SK-N-SH (cell line): ENCODE data around the gene C5orf58.

ENCODE experiments used
- CHD2 ChIP-seq: fragments of 150-350 bp; IDR thresholded peaks from 2 replicates; pipeline ENCODE4 v1.6.1; 2018; ENCODE audit warnings: low read length; ENCODE audit not compliant: partially characterized antibody
- CTCF ChIP-seq: fragments of 200-600 bp; sonication (generic); IDR thresholded peaks from 2 replicates; pipeline ENCODE4 v1.6.1; 2017; ENCODE audit warnings: antibody characterized with exemption, mild to moderate bottlenecking, moderate library complexity
- ELF1 ChIP-seq: IDR thresholded peaks from 2 replicates; pipeline ENCODE4 v1.4.0; 2012
- EP300 ChIP-seq, 2 experiments: IDR thresholded peaks; 2 replicates each; pipeline versions ENCODE4 v1.4.0 to v1.6.1; 2012; ENCODE audit warnings: borderline replicate concordance in 1 of 2, low read depth in 1 of 2, low read length in 1 of 2
- EZH2phosphoT487 ChIP-seq: fragments of 200-600 bp; sonication (generic); IDR thresholded peaks from 2 replicates; pipeline ENCODE4 v1.6.1; 2017; ENCODE audit warnings: low read depth, mixed run types, mild to moderate bottlenecking, antibody characterized with exemption, moderate library complexity, borderline replicate concordance
- FOSL2 ChIP-seq: IDR thresholded peaks from 2 replicates; pipeline ENCODE4 v1.4.0; 2012; ENCODE audit warnings: low read depth, mild to moderate bottlenecking, moderate library complexity, borderline replicate concordance
- POLR2AphosphoS5 ChIP-seq: IDR thresholded peaks from 2 replicates; pipeline ENCODE4 v1.6.1; 2012; ENCODE audit warnings: low read depth, low read length
- RAD21 ChIP-seq: IDR thresholded peaks from 2 replicates; pipeline ENCODE4 v1.6.1; 2012; ENCODE audit warnings: mild to moderate bottlenecking, low read length
- RCOR1 ChIP-seq: fragments of 150-350 bp; IDR thresholded peaks from 2 replicates; pipeline ENCODE4 v1.6.1; 2017; ENCODE audit warnings: antibody characterized with exemption, low read length
- SIN3A ChIP-seq: IDR thresholded peaks from 2 replicates; pipeline ENCODE4 v1.6.1; 2012; ENCODE audit warnings: low read depth, mild to moderate bottlenecking, low read length, moderate library complexity, borderline replicate concordance
- TAF1 ChIP-seq: IDR thresholded peaks from 2 replicates; pipeline ENCODE4 v1.6.1; 2012; ENCODE audit warnings: low read depth, mild to moderate bottlenecking, low read length, moderate library complexity, borderline replicate concordance
- TEAD4 ChIP-seq: IDR thresholded peaks from 2 replicates; pipeline ENCODE4 v1.4.0; 2012; ENCODE audit warnings: mild to moderate bottlenecking, borderline replicate concordance; ENCODE audit not compliant: insufficient read depth
- USF1 ChIP-seq: IDR thresholded peaks from 2 replicates; pipeline ENCODE4 v1.4.0; 2012; ENCODE audit warnings: low read depth, borderline replicate concordance

- no peak for TF ChIP-seq CTCF
- no peak for TF ChIP-seq FOSL2
- TF ChIP-seq EP300 (IDR thresholded peaks at IDR 0.05; ENCODE audit: borderline replicate concordance in 1 of 2, low read depth in 1 of 2, low read length in 1 of 2) = no peak
- no peak for TF ChIP-seq POLR2AphosphoS5
- TF ChIP-seq USF1 = no peak
- no peak for TF ChIP-seq ELF1
- no peak for TF ChIP-seq EZH2phosphoT487
- TF ChIP-seq SIN3A = no peak
- TF ChIP-seq RCOR1 = no peak
- no peak for TF ChIP-seq CHD2
- no peak for TF ChIP-seq TAF1
- TF ChIP-seq TEAD4 = no peak
- TF ChIP-seq RAD21 = no peak
Observed at GRCh38 chr5:170290498-170290897, 57.7 kb downstream of the C5orf58 start.
